ENCODE data around the gene WNT4.

- TF ChIP-seq TCF7 (CRISPR knock-in tag; IDR thresholded peaks at IDR 0.05; ENCODE audit: low read depth), result no peak
- no peak for TF ChIP-seq CTCF (IDR thresholded peaks at IDR 0.05)
- TF ChIP-seq NR2C2 (CRISPR knock-in tag; IDR thresholded peaks at IDR 0.05), result no peak
- no peak for TF ChIP-seq PREB (CRISPR knock-in tag; IDR thresholded peaks at IDR 0.05; ENCODE audit: borderline replicate concordance)
- no peak for TF ChIP-seq SMAD3 (CRISPR knock-in tag; IDR thresholded peaks at IDR 0.05; ENCODE audit: borderline replicate concordance)
- no peak for TF ChIP-seq MAX (CRISPR knock-in tag; IDR thresholded peaks at IDR 0.05)
- TF ChIP-seq CBFB (CRISPR knock-in tag; IDR thresholded peaks at IDR 0.05; ENCODE audit: low read depth), result no peak
- no peak for TF ChIP-seq NR3C1 (CRISPR knock-in tag; conservative IDR thresholded peaks at IDR 0.05; ENCODE audit: low read depth)
Measured at GRCh38 chr1:22164841-22165808, 22.2 kb upstream of the WNT4 start.

Data from WTC11 (cell line).